ENCODE measurements around the gene MOCS3.
"Not testable (repeated sequence)": the region's sequence is repeated elsewhere in the genome, so short reads cannot be mapped to it uniquely, and the experiment has no call there.

The MOCS3 gene

GRCh38 chr20:50932016-50932485 is 26.6 kb upstream of the MOCS3 start:
- no peak for DNase-seq

GRCh38 chr20:50932691-50933280 is 25.8 kb upstream of the MOCS3 start:
- DNase-seq, result no peak

- no peak for DNase-seq
These were observed 25.0 kb upstream of the MOCS3 start for GRCh38 chr20:50933589-50933988.

- DNase-seq, result no peak
These were observed 15.5 kb upstream of the MOCS3 start for GRCh38 chr20:50943069-50943468.

- DNase-seq, result no peak
These were observed 10.4 kb upstream of the MOCS3 start for GRCh38 chr20:50948132-50948785.

GRCh38 chr20:50953196-50953595 is 5.4 kb upstream of the MOCS3 start:
- no peak for DNase-seq

GRCh38 chr20:50953821-50954220 is 4.8 kb upstream of the MOCS3 start:
- DNase-seq, result no peak

GRCh38 chr20:50957276-50957675 is 1.3 kb upstream of the MOCS3 start:
- DNase-seq, result no peak

GRCh38 chr20:50957798-50958614 is 612 bp upstream of the MOCS3 start, which contains the start of gene DPM1:
TSS of gene DPM1 (minus strand) at chr20:50958532. CDS start at chr20:50958523, 9 bp downstream.
- no peak for DNase-seq

GRCh38 chr20:50959543-50960126 is 1.0 kb downstream of the MOCS3 start:
- DNase-seq, result no peak

- no peak for DNase-seq
These were observed 9.0 kb downstream of the MOCS3 start for GRCh38 chr20:50967586-50967985.

- DNase-seq, result no peak
These were observed 9.7 kb downstream of the MOCS3 start for GRCh38 chr20:50968289-50968688.

GRCh38 chr20:50969435-50969834 is 10.8 kb downstream of the MOCS3 start:
- DNase-seq, result no peak

- no peak for DNase-seq
These were observed 11.3 kb downstream of the MOCS3 start for GRCh38 chr20:50969912-50970311.

GRCh38 chr20:50975701-50976330 is 17.2 kb downstream of the MOCS3 start:
- DNase-seq, result no peak

- no peak for DNase-seq
These were observed 18.7 kb downstream of the MOCS3 start for GRCh38 chr20:50977066-50978021.

- DNase-seq, result not testable (repeated sequence)
These were observed 19.9 kb downstream of the MOCS3 start for GRCh38 chr20:50978533-50978932.

GRCh38 chr20:50980071-50980681 is 21.6 kb downstream of the MOCS3 start:
- DNase-seq, result no peak

GRCh38 chr20:50980851-50981713 is 22.5 kb downstream of the MOCS3 start:
- DNase-seq, result no peak

- no peak for DNase-seq
These were observed 23.1 kb downstream of the MOCS3 start for GRCh38 chr20:50981714-50982048.
